ENCODE results near the gene ATP2C2. TPM values are rescaled to one million over a fixed set of nuclear protein-coding genes. Genes with fewer than 3 reads are reported as not detected.
A peak's percentile ranks its signal among the peaks of the same experiment; 100 is the strongest.

The ATP2C2 gene
- polyA plus RNA-seq, 1 donor (not counting 4 experiments of a cell fraction or from before 2014, with no cell fraction given) = 0.96 TPM

DNA sequence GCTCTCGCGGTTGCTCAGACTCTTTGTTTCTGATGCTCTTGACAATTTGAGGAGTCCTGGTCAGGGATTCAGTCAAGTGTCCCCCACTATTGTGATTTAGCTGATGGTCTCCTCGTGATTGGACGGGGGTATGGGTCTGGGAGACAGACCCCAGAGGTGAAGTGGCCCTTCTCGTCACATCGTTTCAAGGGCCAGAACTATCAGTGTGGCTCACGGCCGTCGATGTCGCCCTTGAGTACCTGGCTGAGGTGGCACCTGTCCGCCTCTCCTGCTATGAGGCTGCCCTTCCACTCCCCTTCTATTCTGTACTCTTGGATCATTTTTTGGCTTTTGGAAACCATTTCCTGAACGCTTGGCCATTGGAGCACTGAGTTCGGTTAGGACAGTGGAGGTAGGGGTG, 143.5 kb downstream of the ATP2C2 start:
- no peaks in the 10 kb centered on the region for H4K20me1 ChIP-seq (ENCODE audit: control insufficient read depth, extremely low read depth, insufficient read depth, low read length)
- H3K4me3 ChIP-seq (ENCODE audit: control insufficient read depth in 2 of 3, extremely low read depth in 1 of 3, insufficient read depth in 2 of 3, low read depth in 1 of 3, low read length in 3 of 3) = no peak overlapping the region
- no peak overlapping the region for H2AFZ ChIP-seq (ENCODE audit: control insufficient read depth, low read length)
- no peaks in the 10 kb centered on the region for H3K36me3 ChIP-seq (ENCODE audit: control insufficient read depth in 2 of 2, extremely low read depth in 1 of 2, insufficient read depth in 2 of 2, low read length in 2 of 2)
- no peak overlapping the region for H3K9ac ChIP-seq (ENCODE audit: control insufficient read depth, extremely low read depth, insufficient read depth, low read length)
- no peak for TF ChIP-seq EZH2 (IDR thresholded peaks at IDR 0.05; ENCODE audit: low read length)
- TF ChIP-seq, protein P1, sequence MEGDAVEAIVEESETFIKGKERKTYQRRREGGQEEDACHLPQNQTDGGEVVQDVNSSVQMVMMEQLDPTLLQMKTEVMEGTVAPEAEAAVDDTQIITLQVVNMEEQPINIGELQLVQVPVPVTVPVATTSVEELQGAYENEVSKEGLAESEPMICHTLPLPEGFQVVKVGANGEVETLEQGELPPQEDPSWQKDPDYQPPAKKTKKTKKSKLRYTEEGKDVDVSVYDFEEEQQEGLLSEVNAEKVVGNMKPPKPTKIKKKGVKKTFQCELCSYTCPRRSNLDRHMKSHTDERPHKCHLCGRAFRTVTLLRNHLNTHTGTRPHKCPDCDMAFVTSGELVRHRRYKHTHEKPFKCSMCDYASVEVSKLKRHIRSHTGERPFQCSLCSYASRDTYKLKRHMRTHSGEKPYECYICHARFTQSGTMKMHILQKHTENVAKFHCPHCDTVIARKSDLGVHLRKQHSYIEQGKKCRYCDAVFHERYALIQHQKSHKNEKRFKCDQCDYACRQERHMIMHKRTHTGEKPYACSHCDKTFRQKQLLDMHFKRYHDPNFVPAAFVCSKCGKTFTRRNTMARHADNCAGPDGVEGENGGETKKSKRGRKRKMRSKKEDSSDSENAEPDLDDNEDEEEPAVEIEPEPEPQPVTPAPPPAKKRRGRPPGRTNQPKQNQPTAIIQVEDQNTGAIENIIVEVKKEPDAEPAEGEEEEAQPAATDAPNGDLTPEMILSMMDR (optimal IDR thresholded peaks at IDR 0.05 in 1 of 3, IDR thresholded peaks at IDR 0.05 in 1 of 3, conservative IDR thresholded peaks at IDR 0.05 in 1 of 3; ENCODE audit: extremely low read depth in 1 of 3, insufficient read depth in 2 of 3, low read length in 3 of 3) = no peak
- DNase-seq (ENCODE audit: low read depth, low spot score) (no peak), FAIRE-seq (no peak)
- no peaks in the 10 kb centered on the region for H3K27me3 ChIP-seq (ENCODE audit: control insufficient read depth, extremely low read depth, insufficient read depth, low read length)
- H3K4me2 ChIP-seq (ENCODE audit: control insufficient read depth, extremely low read depth, insufficient read depth, low read depth, low read length) = peak overlapping the region; percentile 67
- dilution Hi-C loops (cut with MboI; ENCODE audit: extremely low pct_ligation_motif_present, low sequenced_read_pairs) = no loop called here
- peaks cover 4% of the 10 kb centered on the region for H3K4me1 ChIP-seq (ENCODE audit: control insufficient read depth, extremely low read depth, insufficient read depth, low read length)
- no peak overlapping the region for H3K27ac ChIP-seq (ENCODE audit: control insufficient read depth, insufficient read depth, low read length)
- H3K79me2 ChIP-seq (ENCODE audit: control insufficient read depth, insufficient read depth, low read length) = no peaks in the 10 kb centered on the region
- no peaks in the 10 kb centered on the region for H3K9me3 ChIP-seq (ENCODE audit: control insufficient read depth, low read depth, low read length)
- H3K9me1 ChIP-seq (ENCODE audit: control insufficient read depth, extremely low read depth, insufficient read depth, low read length) = no peaks in the 10 kb centered on the region

DNA sequence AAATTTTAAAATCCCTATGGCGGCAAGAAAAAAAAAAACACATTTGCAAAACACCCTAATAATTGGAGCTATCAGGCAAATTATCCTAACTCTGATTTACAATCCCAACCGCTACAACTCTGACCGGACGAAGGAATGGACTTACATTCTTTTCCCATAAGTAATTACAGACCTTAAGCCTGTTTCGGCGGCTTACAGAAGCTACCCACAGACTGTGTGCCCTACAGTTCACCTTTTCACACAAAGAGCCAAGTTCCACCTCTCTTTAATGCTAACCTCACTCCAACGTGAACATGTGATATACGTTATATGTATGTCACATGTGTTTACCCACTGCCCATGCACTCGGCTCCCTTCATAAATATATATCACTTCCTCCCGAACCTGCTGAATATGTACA, 144.8 kb downstream of the ATP2C2 start:
- DNase-seq (ENCODE audit: low read depth, low spot score) (no peak), FAIRE-seq (no peak)
- no peak overlapping the region for H3K4me3 ChIP-seq (ENCODE audit: control insufficient read depth in 2 of 3, extremely low read depth in 1 of 3, insufficient read depth in 2 of 3, low read depth in 1 of 3, low read length in 3 of 3)
- TF ChIP-seq, protein P1 (optimal IDR thresholded peaks at IDR 0.05 in 1 of 3, IDR thresholded peaks at IDR 0.05 in 1 of 3, conservative IDR thresholded peaks at IDR 0.05 in 1 of 3; ENCODE audit: extremely low read depth in 1 of 3, insufficient read depth in 2 of 3, low read length in 3 of 3) = no peak
- TF ChIP-seq EZH2 (IDR thresholded peaks at IDR 0.05; ENCODE audit: low read length) = no peak
- no peaks in the 10 kb centered on the region for H3K9me3 ChIP-seq (ENCODE audit: control insufficient read depth, low read depth, low read length)
- H2AFZ ChIP-seq (ENCODE audit: control insufficient read depth, low read length) = no peak overlapping the region
- no peaks in the 10 kb centered on the region for H3K27me3 ChIP-seq (ENCODE audit: control insufficient read depth, extremely low read depth, insufficient read depth, low read length)
- no peaks in the 10 kb centered on the region for H3K9me1 ChIP-seq (ENCODE audit: control insufficient read depth, extremely low read depth, insufficient read depth, low read length)
- no peak overlapping the region for H3K4me2 ChIP-seq (ENCODE audit: control insufficient read depth, extremely low read depth, insufficient read depth, low read depth, low read length)
- H3K36me3 ChIP-seq (ENCODE audit: control insufficient read depth in 2 of 2, extremely low read depth in 1 of 2, insufficient read depth in 2 of 2, low read length in 2 of 2) = no peaks in the 10 kb centered on the region
- no peaks in the 10 kb centered on the region for H4K20me1 ChIP-seq (ENCODE audit: control insufficient read depth, extremely low read depth, insufficient read depth, low read length)
- H3K4me1 ChIP-seq (ENCODE audit: control insufficient read depth, extremely low read depth, insufficient read depth, low read length) = peaks cover 4% of the 10 kb centered on the region
- dilution Hi-C loops (cut with MboI; ENCODE audit: extremely low pct_ligation_motif_present, low sequenced_read_pairs) = no loop called here
- no peaks in the 10 kb centered on the region for H3K79me2 ChIP-seq (ENCODE audit: control insufficient read depth, insufficient read depth, low read length)
- no peak overlapping the region for H3K27ac ChIP-seq (ENCODE audit: control insufficient read depth, insufficient read depth, low read length)
- no peak overlapping the region for H3K9ac ChIP-seq (ENCODE audit: control insufficient read depth, extremely low read depth, insufficient read depth, low read length)
